ENCODE results near the gene LASP1NB.

GRCh38 chr17:38970128-38970527 is 44.7 kb downstream of the LASP1NB start:
- TF ChIP-seq POLR2AphosphoS5 (IDR thresholded peaks at IDR 0.05; ENCODE audit: low read depth, low read length) (no peak), CTCF (IDR thresholded peaks at IDR 0.05; ENCODE audit: control extremely low read depth in 1 of 3, insufficient read depth in 1 of 3, low read depth in 1 of 3, low read length in 3 of 3) (peak in 1 of 3 experiments; percentile 16; a peak in 1 of 4 replicates), ATF3 (IDR thresholded peaks at IDR 0.05; ENCODE audit: insufficient read depth, low read depth, low read length) (no peak), POLR2A (IDR thresholded peaks at IDR 0.05; ENCODE audit: control extremely low read depth in 1 of 2, low read depth in 2 of 2, low read length in 2 of 2) (no peak), CBX5 (IDR thresholded peaks at IDR 0.05; ENCODE audit: low read depth, low read length) (no peak), TCF12 (IDR thresholded peaks at IDR 0.05; ENCODE audit: low read depth, low read length) (no peak), SP1 (IDR thresholded peaks at IDR 0.05; ENCODE audit: low read depth, low read length) (no peak), TAF1 (IDR thresholded peaks at IDR 0.05; ENCODE audit: low read depth, low read length) (no peak), ATF2 (IDR thresholded peaks at IDR 0.05; ENCODE audit: low read length) (no peak)
